HEK293T (cell line): Measurements from ENCODE around the gene PDE10A.

Experiments used
- ARNT ChIP-seq: fragments of 450-650 bp; IDR thresholded peaks from 2 replicates; pipeline ENCODE4 v1.6.1; 2017; ENCODE audit warnings: mild to moderate bottlenecking
- BHLHE40 ChIP-seq: fragments of 450-650 bp; IDR thresholded peaks from 2 replicates; pipeline ENCODE4 v1.6.1; 2016; ENCODE audit warnings: mild to moderate bottlenecking, moderate library complexity, borderline replicate concordance
- CTBP1 ChIP-seq: fragments of 450-650 bp; IDR thresholded peaks from 2 replicates; pipeline ENCODE4 v1.6.1; 2016; ENCODE audit warnings: borderline replicate concordance
- ELF4 ChIP-seq: fragments of 450-650 bp; IDR thresholded peaks from 2 replicates; pipeline ENCODE4 v1.6.1; 2017; ENCODE audit warnings: antibody characterized with exemption
- FOXA1 ChIP-seq: fragments of 450-650 bp; IDR thresholded peaks from 2 replicates; pipeline ENCODE4 v1.6.1; 2016; ENCODE audit warnings: mild to moderate bottlenecking
- FOXK2 ChIP-seq: fragments of 450-650 bp; IDR thresholded peaks from 2 replicates; pipeline ENCODE4 v1.6.1; 2016; ENCODE audit warnings: mild to moderate bottlenecking
- FOXM1 ChIP-seq: fragments of 450-650 bp; IDR thresholded peaks from 2 replicates; pipeline ENCODE4 v1.6.1; 2017; ENCODE audit warnings: mild to moderate bottlenecking, borderline replicate concordance
- HDGF ChIP-seq: fragments of 450-650 bp; IDR thresholded peaks from 2 replicates; pipeline ENCODE4 v1.6.1; 2017; ENCODE audit warnings: antibody characterized with exemption, borderline replicate concordance
- L3MBTL2 ChIP-seq: fragments of 450-650 bp; conservative IDR thresholded peaks from 2 replicates; pipeline ENCODE4 v1.6.1; 2016; ENCODE audit warnings: mild to moderate bottlenecking
- LEF1 ChIP-seq: fragments of 450-650 bp; IDR thresholded peaks from 2 replicates; pipeline ENCODE4 v1.6.1; 2017; ENCODE audit warnings: mild to moderate bottlenecking, borderline replicate concordance
- NFRKB ChIP-seq: fragments of 450-650 bp; IDR thresholded peaks from 2 replicates; pipeline ENCODE4 v1.6.1; 2016; ENCODE audit warnings: mild to moderate bottlenecking, moderate library complexity
- SP1 ChIP-seq: fragments of 450-650 bp; IDR thresholded peaks from 2 replicates; pipeline ENCODE4 v1.6.1; 2017
- SUZ12 ChIP-seq: fragments of 450-650 bp; IDR thresholded peaks from 2 replicates; pipeline ENCODE4 v1.6.1; 2016; ENCODE audit warnings: mild to moderate bottlenecking

GRCh38 chr6:165481921-165482320 is 181.1 kb downstream of the PDE10A start:
- no peak for TF ChIP-seq SUZ12
- no peak for TF ChIP-seq ELF4
- no peak for TF ChIP-seq SP1
- TF ChIP-seq HDGF: no peak
- TF ChIP-seq FOXK2: no peak
- no peak for TF ChIP-seq FOXM1
- no peak for TF ChIP-seq BHLHE40
- no peak for TF ChIP-seq NFRKB
- TF ChIP-seq FOXA1: no peak
- no peak for TF ChIP-seq LEF1
- TF ChIP-seq L3MBTL2: no peak
- no peak for TF ChIP-seq CTBP1
- TF ChIP-seq ARNT: no peak
